Left hindlimb (tissue), 1 donor: Measurements from ENCODE around the gene SLC2A8.

ENCODE experiments used
- DNase-seq: peaks from one replicate; pipeline ENCODE4 v3.0.0-alpha.2; 2018

SLC2A8 gene

DNA sequence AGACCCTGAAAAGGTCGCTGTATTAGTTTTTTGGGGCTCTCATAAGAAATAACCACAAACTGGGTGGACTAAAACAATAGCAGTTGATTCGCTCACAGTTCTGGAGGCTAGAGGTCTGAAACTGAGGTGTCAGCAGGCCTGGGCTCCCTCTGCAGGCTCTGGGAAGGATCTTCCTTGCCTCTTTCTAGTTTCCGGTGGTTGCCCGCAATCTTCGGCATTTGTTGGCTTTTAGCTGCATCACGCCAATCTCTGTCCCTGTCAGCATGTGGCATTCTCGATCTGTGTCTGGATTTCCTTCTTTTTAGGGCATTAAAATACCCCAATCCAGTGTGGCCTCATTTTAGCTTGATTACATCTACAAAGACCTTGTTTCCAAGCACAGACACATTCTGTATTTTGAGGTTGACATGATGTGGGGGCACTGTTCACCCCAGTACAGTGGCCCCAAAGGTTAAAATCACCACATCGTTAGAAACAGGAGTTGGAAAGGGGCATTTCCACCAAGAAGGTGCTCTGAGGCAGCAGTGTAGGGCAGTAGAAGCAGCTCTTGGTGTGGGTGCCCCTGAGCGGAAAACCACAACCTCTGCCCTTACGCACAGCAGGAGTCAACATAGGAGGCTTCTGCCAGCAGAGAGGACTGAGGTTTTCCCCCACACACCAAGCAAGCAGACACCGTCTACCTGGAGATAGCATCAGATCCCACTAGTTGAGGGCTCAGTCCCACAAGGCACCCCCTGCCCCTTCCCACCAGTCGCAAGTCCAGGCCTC, 40.7 kb downstream of the SLC2A8 start:
- no peak for DNase-seq

DNA sequence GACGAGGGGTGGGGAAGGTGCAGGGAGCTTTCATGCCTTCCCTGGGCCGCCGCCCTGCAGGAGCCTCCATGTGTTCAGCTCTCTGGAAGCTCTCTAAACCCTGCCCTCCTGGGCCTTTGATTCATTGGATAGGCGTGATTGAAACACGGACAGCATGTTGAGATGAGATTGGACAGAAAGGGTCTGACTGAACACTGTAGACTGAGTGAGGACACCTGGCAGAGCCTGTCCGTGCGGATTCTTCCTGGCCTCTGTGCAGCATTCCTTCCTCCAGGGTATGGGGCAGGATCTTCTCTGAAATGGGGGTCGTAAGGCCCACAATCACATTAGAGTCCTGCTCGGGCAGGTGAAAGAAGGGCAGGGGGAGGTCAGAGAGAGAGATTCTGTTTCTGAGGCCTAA, 41.4 kb downstream of the SLC2A8 start:
- DNase-seq, result no peak

DNA sequence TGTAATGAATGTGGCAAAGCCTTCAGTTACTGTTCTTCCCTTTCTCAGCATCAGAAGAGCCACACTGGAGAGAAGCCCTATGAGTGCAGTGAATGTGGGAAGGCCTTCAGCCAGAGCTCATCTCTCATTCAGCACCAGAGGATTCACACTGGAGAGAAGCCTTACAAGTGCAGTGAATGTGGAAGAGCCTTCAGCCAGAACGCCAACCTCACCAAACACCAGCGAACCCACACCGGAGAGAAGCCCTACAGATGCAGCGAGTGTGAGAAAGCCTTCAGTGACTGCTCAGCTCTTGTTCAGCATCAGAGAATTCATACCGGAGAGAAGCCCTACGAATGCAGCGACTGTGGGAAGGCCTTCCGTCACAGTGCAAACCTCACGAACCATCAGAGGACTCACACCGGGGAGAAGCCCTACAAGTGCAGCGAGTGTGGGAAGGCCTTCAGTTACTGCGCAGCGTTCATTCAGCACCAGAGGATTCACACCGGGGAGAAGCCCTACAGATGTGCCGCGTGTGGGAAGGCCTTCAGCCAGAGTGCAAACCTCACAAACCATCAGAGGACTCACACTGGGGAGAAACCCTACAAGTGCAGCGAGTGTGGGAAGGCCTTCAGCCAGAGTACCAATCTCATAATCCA, 47.4 kb downstream of the SLC2A8 start:
- DNase-seq, result no peak

DNA sequence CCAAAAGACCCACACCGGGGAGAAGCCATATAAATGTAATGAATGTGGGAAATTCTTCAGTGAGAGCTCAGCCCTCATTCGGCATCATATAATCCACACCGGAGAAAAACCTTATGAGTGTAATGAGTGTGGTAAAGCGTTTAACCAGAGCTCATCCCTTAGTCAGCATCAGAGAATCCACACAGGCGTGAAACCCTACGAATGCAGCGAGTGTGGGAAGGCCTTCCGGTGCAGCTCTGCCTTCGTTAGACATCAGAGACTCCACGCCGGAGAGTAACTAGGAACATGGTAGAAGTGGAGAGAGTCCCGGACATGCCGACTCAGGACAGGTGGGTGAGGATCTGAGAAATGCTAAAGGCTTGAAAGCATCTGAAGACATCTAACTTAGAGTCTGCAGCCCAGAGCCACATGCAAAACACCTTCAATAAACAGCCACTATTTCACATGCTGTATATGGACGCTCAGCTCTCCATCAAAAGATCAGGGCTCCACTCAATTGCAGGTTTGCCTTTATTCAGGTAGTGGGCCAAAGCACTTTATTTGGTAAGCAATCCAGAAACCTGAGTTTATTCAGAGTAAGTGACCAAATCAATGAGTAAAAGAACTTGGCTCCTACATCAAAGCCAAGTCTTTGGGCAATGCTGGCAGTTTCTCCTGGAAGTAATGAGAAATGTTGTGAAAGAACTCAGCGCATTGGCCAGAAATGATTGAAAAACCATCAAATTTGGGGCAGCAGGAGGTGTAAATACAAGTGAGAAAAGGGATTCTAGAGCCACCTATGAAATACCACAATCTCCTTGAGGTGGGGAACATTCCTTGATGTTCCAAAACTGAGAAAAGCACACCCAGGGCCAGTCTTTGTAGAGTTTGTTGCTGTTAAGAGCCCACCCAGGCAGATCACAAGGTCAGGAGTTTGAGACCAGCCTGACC, 48.2 kb downstream of the SLC2A8 start:
- no peak for DNase-seq

DNA sequence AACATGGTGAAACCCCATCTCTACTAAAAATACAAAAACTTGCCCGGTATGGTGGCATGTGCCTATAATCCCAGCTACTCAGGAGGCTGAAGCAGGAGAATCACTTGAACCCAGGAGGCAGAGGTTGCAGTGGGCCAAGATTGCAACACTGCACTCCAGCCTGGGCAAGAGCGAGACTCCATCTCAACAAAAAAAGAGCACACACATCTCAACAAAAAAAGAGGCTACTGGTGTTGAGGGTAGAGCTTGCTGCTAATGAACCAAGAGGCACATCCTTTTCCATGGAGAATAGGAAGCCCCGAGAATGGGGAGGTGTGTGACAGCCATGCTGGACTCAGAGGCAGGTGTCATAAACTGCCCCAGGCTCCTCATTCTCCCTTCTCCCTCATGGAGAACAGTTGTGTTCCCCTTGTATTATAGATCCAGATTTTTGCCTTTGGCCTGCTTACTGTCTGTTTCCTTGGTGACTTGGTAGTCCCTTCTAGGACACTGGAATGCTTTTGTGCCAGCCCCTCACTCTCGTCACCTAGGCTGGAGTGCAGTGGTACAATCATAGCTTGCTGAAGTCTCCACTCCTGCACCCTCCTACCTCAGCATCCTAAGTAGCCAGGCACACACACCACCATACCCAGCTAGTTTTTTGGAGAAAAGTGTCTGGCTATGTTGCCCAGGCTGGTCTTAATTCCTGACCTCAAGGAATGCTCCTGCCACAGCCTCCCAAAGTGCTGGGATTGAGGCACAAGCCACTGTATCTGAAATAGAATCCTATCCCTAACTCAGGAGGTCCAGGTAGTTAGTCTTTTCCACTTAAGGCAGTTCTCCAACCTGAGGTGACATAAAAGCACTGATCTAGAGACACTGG, 49.1 kb downstream of the SLC2A8 start:
- no peak for DNase-seq

DNA sequence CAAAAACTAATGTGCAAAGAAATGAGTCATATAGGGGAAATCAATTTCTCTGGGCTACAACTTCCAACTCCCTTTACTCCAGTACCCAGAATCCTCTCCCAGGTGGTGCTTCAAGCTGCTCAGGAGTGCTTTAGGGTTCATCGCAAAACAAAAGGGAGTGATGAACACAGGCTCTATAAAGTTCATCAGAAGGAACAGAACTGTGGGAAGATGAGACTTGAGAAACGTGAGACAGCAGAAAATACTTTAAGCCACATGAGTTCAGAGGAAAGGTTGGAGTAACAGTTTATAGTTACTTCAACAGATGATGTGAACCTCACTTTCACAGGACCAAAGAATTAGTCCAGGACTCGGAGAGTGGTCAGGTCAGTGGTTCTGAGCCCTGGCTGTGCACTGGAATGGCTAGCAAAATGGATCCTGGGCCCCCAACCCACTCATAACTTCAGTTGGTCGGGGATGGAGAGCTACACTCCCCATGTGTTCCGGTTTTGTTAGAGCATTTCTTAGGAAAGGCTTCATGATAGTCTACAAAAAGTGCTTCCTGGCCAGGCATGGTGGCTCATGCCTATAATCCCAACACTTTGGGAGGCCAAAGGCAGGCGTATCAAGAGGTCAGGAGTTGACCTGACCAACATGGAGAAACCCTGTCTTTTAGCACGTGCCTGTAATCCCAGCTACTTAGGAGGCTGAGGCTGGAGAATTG, 49.9 kb downstream of the SLC2A8 start:
- no peak for DNase-seq

DNA sequence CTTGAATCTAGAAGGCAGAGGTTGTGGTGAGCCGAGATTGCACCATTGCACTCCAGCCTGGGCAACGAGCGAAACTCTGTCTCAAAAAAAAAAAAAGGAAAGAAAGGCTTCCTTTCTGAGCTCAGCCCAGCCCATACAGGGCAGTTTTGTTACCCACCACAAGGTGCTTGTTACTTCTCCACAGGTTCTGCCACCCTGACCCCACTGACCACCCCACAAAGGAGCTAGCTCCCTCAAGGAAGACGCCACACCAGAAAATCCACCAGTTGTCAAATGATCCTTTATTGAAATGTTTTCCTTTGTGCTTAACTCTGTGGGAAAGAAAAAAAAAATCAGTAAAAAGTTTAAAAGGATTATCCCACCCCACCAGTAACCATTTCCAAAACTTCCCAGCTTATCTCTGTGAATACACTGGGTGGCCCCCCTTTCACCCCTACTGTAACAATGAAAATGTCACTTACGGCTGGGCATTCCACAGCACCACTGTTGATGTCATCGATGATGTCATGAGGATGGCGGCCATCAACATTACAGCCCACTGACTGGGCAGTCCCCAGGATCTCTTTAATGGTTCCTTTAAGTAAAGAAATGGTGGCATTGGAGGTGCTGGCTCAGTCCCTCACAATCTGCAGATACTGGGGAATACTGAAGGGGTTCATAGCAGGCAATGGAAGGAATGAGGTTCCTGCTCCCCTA, 50.6 kb downstream of the SLC2A8 start:
- DNase-seq, result no peak

DNA sequence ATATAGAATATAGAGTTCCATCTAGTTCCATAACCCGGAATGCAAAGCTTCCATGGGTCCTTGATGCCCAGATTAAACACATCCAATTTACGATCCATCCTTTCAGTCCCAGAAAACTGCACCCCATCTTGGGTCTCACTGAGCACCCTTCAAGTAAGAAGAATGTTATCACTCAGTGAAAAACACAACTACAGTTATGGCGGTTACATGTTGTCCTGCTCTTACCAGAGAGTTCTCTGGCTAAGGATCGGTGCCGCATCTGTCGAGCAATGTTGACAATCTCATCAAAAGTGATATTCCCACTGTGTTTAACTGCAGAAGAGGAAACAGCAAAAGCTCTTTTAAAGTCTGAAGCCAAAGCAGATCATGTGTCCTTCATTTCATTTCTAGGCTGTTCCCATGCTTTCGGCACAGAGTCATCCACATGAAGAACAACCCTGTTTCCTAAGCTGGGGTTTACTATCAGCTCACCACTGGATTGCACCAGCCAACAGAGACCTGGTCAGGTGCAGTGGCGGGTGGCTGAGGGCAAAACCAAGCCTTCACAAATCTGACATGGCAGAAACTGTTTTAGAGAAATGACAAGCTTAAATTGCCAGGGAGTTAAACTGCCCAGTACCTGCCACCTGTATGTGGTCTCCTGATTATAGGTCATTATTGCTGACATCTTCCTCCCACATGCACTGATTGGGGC, 51.3 kb downstream of the SLC2A8 start:
- DNase-seq, result no peak

DNA sequence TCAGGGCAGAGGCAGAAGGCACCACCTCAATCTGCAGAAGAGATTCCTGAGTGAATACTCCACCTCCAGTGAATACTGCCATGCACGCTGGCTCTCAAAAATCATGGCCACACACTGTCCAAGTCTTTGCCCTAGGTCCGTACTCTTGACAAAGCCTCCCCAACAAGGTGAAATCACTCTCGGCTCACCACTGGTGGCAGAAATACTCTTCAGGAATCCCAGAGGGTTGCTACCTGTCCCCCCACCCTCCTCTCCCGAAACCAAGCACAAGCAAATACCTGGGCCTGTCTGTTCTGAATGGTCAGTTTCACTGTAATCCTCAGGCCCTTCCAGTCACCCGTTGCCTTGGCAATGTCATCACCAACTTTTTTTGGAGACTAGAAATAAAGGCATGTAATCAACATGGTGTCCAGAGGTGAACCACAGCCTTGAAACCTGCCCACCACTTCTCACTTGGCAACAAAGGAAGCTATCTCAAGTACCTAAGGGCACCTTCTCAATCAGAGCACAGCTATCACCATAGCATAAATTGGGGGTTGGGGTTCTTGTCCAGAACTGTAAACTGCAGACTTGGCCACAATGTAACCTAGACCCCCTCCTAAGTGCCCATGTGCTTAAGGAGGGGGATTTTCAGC, 52.5 kb downstream of the SLC2A8 start:
- no peak for DNase-seq

DNA sequence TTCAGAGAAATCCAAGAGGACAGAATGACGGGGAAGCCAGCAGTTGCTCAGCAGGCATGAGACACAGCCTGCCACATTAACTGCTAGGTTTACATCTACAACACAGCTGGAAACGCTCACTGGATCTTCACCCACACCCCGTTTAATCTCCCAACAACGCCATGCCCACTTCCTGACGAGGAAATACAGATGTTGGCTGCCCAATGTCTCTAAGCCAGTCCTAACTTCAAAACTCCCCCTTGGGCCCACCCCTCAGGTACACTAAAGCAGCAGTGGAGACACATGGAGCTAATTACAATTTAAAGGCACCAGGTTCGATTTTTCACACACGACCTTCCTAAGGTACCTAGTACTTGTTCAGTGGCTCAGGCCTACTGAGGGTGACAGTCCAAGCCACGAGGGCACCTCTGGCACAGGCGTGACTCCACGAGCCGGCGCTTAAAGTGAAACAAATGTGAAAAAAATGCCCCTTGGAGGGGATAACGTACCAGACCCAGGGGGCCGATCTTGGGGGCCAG, 53.3 kb downstream of the SLC2A8 start:
- no peak for DNase-seq

DNA sequence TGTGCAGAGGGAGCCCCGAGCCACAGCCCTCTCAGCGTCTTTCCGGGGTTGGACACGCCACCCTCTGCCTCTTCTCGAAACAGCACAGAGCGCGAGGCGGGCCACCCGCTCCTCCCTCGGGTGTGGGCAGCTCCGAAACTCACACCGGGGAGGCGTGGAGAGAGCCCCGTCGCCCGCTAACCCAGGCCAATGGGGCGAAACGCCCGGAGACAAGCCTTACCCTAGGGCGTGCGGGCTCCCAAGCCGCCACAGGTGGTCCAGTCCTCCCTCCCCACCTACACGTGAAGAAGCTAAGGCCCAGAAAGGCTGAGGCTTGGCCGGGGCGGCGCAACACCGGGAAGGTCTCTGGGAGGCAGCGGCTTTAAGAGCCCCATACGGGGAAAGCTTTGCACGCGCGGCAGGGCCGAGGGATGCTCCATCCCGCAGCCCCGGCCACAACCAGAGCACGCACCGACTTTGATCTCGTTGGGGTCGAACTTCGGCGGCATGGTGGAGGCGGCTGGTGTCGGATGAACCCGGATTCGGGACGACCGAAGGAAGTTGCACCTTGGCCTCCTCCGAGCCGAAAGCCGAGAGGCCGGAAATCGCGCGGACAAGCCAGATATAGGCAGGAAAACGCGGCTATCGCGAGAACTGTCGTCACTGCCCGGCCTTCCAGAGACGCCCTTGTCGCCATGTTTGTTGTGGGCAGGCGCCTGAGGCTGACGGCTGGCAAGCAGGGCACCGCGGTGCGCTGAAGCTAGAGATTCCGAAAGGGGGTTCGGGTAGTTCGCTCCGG, 54.0 kb downstream of the SLC2A8 start, which contains the start of the genes LRSAM1 and RPL12:
LRSAM1 (plus strand) TSS at position 681 of the 778 bp plus-strand sequence. CDS start 3,018 bp downstream, outside the sequence.
RPL12 (minus strand) TSS at position 577 of the 778 bp plus-strand sequence; CDS start at position 488, 89 bp downstream.
- peak; percentile 96 for DNase-seq

DNA sequence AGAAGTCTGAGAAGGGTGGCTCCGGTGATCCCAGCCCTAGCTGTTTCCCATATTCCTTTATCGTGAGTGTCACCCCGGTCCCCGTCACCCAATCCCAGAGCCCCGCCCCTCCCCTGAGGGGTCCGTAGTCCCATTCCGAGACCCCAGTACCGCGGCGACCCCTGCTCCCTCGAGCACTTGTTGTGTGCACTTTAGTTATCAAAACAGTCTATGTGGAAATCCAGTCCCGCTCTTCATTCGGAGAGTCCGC, 54.6 kb downstream of the SLC2A8 start:
- no peak for DNase-seq

DNA sequence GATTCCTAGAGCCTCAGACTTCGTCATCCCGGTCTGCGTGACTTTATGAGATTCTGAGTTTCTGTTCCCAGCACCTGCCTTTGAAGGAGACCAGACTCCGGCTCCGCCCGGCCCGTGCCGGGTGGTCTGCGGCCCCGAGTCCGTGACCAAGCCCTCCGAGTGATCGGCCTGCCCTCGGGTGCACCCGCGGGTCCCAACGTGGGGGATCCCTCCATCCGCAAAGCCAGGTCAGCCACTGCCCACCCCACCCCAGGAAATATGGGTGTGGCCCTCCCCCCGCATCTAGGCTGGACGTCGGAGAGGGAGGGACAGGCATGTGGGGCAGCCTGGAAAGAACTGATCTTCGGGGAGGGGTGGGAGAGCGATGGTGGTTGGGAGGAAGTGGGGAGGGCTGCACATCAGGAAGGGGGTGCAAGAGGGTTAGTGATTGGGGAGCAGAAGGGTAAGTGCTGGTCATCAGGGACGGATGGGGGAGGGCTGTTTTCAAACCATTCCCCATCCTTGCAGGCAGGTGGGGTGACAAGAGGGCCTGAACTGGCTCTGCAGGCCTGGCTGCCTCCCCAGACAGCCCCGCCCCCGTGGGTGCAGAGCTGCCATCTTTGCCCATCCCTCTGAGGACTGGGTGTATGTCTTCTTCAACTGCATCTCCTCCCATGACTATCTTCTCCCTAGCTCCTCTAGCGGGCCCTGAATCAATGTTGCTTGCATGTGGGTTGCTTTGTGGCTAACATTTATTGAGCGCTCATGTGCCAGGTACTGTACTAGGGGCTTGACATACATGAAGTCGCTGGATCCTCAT, 55.1 kb downstream of the SLC2A8 start:
- peak; percentile 62 for DNase-seq

DNA sequence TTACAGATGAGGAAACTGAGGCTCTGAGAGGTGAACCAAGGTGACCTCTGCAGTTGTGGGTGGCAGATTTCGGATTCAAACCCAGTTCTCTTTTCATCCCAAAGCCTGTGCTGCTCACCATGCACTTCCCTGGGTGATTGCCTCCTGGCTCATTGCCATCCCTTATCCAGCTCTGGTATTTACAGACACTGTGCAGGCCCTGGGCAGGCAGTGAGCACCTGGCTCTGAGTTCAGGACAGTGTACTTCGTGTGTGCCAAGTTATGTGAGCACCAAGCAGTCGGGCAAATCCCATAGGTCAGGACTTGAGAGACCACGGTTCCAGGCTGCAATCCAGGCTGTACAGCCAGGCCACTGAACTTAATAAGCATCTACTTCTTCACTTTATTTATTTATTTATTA, 55.7 kb downstream of the SLC2A8 start:
- DNase-seq, result no peak

DNA sequence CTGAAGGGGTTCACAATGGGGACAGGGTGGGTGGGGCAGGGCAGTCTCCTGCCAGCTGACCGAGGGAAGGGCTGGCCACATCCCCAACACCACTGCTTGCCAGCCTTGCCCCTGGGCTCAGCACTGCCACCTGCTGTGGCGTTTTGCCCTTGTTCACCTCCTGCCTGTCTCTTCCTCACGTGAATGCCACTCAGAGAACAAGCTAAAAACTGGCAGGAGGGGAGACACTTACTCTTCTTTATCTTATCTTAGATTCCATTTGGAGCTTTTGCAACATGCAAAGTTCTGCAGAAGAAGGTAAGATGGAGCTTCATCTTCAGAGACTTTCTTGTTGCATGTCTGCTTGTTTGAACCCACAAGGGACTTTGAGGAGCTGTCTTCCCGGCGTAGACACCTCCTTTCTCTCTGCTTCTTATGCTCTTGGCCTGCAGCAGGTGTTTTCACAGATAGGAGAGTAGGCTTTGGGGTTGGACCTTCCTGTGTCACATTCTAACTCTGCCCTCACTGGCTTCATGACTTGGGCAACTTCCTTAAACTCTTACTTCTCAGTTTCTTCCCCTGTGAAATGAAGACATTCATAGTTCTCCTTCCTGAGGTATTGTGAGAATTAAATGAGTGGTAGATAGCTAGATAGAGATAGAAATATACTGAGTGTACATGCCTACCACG, 58.5 kb downstream of the SLC2A8 start:
- no peak for DNase-seq

DNA sequence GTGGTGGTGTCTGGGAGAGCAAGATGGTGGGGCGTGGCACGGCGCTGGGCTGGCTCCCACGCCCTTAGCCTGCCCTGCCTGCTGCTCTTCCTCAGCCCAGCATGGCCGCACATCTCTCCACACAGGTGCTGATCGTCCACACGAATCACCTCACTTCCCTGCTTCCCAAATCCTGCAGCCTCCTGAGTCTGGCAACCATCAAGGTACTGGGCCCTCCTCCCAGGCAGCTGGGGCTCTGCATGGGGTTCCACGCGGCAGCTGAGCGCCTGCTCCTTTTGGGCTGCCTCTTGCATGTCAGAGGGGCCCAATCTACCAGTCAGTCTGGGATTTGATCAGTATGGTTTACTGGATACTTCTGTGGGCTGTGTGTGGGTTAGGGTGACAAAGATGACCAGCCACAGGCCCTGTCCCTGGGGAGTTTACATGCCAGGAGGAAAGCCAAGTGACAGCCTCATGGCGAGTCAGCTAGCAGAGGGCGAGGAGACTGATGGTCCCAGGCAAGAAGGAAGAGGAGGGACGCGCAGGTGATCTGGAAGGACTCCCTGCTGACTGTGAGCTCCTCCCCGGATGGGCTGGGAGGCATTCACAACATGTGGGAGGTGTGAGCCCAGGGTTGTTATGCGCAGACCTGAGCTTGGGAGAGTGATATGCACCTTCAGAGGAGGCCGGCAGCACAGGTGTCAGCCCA, 60.4 kb downstream of the SLC2A8 start:
- no peak for DNase-seq
